22Rv1 (cell line): ENCODE measurements around the gene NIPAL1.

ENCODE experiments used
- H3K27ac ChIP-seq: fragments of 450-650 bp; 2 replicates; pipeline ENCODE4 v1.5.1; 2017
- ZFX ChIP-seq: fragments of 450-650 bp; IDR thresholded peaks from 2 replicates; pipeline ENCODE4 v1.6.1; 2017; ENCODE audit warnings: antibody characterized with exemption, borderline replicate concordance
- TF ChIP-seq, protein P1 (sequence below): fragments of 450-650 bp; IDR thresholded peaks from 2 replicates; pipeline ENCODE4 v1.5.1; 2017; ENCODE audit warnings: mild to moderate bottlenecking

The NIPAL1 gene

DNA sequence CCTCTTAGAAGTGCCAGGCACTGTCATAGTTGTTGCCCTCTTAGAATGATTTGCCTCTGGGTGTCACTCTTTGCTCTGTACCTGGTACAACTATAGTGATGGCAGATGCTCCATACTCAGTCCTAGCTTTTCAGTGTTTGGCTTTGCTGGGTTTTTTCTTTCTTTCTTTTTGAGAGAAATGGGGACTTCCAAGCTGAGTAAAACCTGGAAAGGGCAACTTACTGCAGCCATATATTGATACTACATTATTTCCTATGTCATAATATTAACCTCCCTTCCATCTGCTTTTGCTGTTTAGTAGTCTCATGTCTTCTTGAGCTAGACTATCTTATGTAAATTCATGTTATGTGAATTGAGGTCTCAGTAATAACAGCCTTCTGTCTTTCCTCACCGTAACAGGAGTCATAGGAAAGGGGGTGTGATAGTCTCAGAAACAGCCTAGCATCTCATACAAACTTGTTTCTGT, 49.0 kb downstream of the NIPAL1 start:
- TF ChIP-seq ZFX = no peak
- TF ChIP-seq, protein P1, sequence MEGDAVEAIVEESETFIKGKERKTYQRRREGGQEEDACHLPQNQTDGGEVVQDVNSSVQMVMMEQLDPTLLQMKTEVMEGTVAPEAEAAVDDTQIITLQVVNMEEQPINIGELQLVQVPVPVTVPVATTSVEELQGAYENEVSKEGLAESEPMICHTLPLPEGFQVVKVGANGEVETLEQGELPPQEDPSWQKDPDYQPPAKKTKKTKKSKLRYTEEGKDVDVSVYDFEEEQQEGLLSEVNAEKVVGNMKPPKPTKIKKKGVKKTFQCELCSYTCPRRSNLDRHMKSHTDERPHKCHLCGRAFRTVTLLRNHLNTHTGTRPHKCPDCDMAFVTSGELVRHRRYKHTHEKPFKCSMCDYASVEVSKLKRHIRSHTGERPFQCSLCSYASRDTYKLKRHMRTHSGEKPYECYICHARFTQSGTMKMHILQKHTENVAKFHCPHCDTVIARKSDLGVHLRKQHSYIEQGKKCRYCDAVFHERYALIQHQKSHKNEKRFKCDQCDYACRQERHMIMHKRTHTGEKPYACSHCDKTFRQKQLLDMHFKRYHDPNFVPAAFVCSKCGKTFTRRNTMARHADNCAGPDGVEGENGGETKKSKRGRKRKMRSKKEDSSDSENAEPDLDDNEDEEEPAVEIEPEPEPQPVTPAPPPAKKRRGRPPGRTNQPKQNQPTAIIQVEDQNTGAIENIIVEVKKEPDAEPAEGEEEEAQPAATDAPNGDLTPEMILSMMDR = no peak
- no peak overlapping the region for H3K27ac ChIP-seq

DNA sequence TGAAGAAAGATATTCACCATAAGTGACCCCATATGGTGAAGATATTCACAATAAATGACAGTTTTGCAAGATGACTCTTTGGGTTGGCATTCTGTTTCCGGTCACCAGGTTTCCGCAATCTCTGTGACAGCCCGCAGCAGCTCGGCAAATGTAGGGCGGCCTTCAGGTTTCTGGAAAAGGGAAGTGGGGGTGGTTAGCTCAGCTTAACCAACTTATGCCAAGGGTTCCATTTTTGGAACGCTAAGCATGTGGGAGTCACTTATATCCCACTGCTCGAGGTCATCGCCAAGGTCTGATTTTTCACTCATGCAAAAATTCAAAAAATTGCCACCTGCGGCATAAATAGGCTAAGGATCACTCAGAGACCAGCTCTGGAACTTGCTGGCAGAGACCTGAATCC, 51.0 kb downstream of the NIPAL1 start:
- H3K27ac ChIP-seq = no peak overlapping the region
- TF ChIP-seq ZFX = no peak
- TF ChIP-seq, protein P1 = no peak

DNA sequence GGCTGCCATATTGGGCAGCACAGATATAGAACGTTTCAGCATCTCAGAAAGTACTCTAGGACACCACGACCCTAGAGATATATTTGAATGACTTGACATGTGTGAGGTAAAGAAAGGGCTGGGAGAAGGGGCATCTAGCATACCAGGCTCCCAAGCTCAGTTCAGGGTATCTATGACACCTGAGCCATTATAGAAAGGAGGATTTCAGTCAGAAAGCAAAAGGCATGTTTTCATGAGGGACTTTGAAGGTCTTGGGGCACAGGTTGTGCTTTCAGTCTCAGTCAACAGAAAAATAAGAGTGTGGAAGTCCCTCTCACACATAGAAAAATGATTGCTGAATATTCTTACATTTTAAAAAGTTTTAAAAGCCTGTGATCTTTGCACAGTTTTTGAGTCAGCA, 51.6 kb downstream of the NIPAL1 start:
- H3K27ac ChIP-seq = no peak overlapping the region
- no peak for TF ChIP-seq ZFX
- TF ChIP-seq, protein P1 = no peak

DNA sequence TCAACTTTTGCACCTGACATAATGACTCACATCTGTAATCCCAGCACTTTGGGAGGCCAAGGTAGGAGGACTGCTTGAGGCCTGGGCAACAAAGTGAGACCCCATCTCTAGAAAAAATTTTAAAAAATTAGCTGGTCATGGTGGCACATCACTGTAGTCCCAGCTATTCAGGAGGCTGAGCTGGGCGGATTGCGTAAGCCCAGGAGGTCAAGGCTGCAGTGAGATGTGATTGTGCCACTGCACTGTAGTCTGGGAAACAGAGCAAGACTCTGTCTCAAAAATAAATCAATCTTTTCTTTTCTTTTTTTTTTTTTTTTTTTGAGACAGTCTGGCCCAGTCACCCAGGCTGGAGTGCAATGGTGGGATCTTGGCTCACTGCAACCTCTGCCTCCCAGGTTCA, 52.5 kb downstream of the NIPAL1 start:
- no peak overlapping the region for H3K27ac ChIP-seq
- TF ChIP-seq, protein P1 = no peak
- no peak for TF ChIP-seq ZFX

DNA sequence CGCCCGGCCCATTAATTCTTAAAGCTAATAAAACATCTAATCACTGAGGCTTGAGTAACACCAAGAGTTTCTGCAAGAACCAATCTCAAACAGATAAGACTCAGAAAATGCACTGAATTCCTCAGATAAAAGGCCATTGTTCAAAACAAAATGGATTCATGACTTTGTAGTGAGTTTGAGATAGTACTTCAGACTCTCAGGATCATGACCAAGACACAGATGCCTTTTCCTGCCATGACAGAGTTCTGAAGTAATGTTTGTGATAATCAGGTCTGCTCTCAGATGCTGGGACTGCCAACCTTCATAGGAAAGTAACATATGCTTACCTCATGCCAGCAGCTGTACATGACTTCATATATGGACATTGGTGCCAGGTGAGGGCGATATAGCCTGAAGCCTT, 54.6 kb downstream of the NIPAL1 start:
- H3K27ac ChIP-seq = no peak overlapping the region
- TF ChIP-seq, protein P1 = no peak
- TF ChIP-seq ZFX = no peak

DNA sequence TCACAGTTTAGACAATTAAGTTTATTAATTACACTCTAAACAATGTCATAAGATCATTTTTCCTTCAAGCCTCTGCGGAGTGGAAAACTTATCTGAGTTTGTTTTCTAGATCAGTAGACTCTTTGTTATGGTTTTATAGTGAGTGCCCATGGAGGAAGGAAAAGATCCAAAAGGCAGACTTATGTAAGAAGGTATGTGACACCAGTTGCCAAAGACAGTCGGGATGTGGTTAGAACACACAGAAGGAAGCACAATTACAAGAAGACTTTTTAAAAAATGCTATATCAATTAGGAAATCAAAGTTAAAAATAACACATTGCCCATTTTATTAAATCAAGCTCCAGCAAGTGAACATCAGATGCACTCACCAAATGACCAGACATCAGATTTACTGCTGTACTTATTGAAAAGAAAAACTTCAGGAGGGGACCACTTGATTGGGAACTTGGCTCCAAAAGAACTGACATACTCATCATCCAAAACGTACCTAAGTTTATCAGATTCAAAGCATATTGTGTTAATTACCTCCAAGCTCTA, 57.1 kb downstream of the NIPAL1 start:
- no peak for TF ChIP-seq ZFX
- TF ChIP-seq, protein P1 = no peak
- H3K27ac ChIP-seq = no peak overlapping the region

DNA sequence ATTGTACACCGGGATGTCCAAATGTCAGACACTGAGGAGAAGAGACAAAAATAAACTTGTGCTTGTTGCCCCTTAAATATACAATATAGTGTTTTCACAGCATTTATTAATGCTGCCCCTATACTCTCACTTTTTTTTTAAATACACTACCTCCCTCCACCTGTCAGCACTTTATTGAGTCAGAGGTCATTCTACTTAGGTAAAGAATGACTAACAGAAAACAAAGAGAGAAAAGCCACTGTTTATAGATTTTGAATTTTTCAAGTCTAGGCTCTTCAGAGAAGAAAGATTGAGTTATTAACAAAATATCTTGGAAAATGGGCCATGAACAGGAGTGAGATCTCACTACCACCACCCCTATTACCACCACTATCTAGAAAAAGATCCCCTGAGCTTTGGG, 58.1 kb downstream of the NIPAL1 start:
- TF ChIP-seq, protein P1 = no peak
- no peak for TF ChIP-seq ZFX

More for the DNA sequence above, 58.1 kb downstream of the NIPAL1 start:
- H3K27ac ChIP-seq = no peak overlapping the region
